PC-9 (cell line): ENCODE results near the gene MESP2. TPM values are rescaled to one million over a fixed set of nuclear protein-coding genes. Genes with fewer than 3 reads are reported as not detected.

ENCODE experiments used
- BruUV-seq: library from RNA; stranded (reverse); fragments of 400-500 nt; replicated peaks from 2 replicates; lab custom pipeline; 2021; lab: Mats Ljungman, UMichigan
- CTCF ChIA-PET: fragments of 300-600 bp; sonication (Branson Sonifier 250); formaldehyde crosslinking; loops from one replicate; lab custom pipeline; 2022; ENCODE audit warnings: antibody characterized with exemption; lab: Charles Lee
- POLR2A ChIA-PET: fragments of 300-600 bp; sonication (Branson Sonifier 250); formaldehyde crosslinking; loops from one replicate; lab custom pipeline; 2022; ENCODE audit warnings: antibody characterized with exemption; ENCODE audit not compliant: unreplicated experiment; lab: Charles Lee
- DNase-seq, 2 experiments: peaks; one replicate each; pipeline versions ENCODE4 v3.0.0 to v3.0.0-alpha.2; 2015 to 2022; ENCODE audit warnings: mixed read lengths in 1 of 2
- H2AFZ ChIP-seq: fragments of 200-600 bp; sonication (generic); 2 replicates; pipeline ENCODE4 v1.8.1; 2017; ENCODE audit warnings: antibody characterized with exemption
- H3F3A ChIP-seq: fragments of 200-600 bp; sonication (generic); 2 replicates; pipeline ENCODE4 v1.8.1; 2017; ENCODE audit warnings: antibody characterized with exemption, mild to moderate bottlenecking, low read depth; ENCODE audit not compliant: insufficient read depth
- H3K27ac ChIP-seq: fragments of 200-600 bp; sonication (generic); 2 replicates; pipeline ENCODE4 v1.6.1; 2016; ENCODE audit warnings: mixed run types
- H3K27me3 ChIP-seq: fragments of 200-600 bp; sonication (generic); 2 replicates; pipeline ENCODE4 v1.6.1; 2016; ENCODE audit warnings: low read depth, mixed run types; ENCODE audit not compliant: insufficient read depth
- H3K36me3 ChIP-seq: fragments of 200-600 bp; sonication (generic); 2 replicates; pipeline ENCODE4 v1.6.1; 2016; ENCODE audit warnings: low read depth, mixed run types
- H3K4me1 ChIP-seq: fragments of 200-600 bp; sonication (generic); replicated peaks from 2 replicates; pipeline ENCODE4 v1.6.1; 2016; ENCODE audit warnings: mixed run types; ENCODE audit not compliant: insufficient read depth
- H3K4me2 ChIP-seq: fragments of 200-600 bp; sonication (generic); 2 replicates; pipeline ENCODE4 v1.6.1; 2017; ENCODE audit warnings: mixed run types
- H3K4me3 ChIP-seq: fragments of 200-600 bp; sonication (generic); 2 replicates; pipeline ENCODE4 v1.6.1; 2016; ENCODE audit warnings: mixed run types
- H3K79me2 ChIP-seq: fragments of 200-600 bp; sonication (generic); 2 replicates; pipeline ENCODE4 v1.6.1; 2017; ENCODE audit warnings: low read depth, mixed run types
- H3K9me2 ChIP-seq: fragments of 200-600 bp; sonication (generic); 2 replicates; pipeline ENCODE4 v1.8.1; 2017; ENCODE audit warnings: mild to moderate bottlenecking; ENCODE audit not compliant: insufficient read depth
- H3K9me3 ChIP-seq: fragments of 200-600 bp; sonication (generic); 2 replicates; pipeline ENCODE4 v1.8.1; 2016; ENCODE audit warnings: low read depth; ENCODE audit not compliant: insufficient read depth
- H4K20me1 ChIP-seq: fragments of 200-600 bp; sonication (generic); 2 replicates; pipeline ENCODE4 v1.8.1; 2017; ENCODE audit not compliant: insufficient read depth
- CTCF ChIP-seq: fragments of 200-600 bp; sonication (generic); conservative IDR thresholded peaks from 2 replicates; pipeline ENCODE4 v1.6.1; 2017; ENCODE audit warnings: mixed run types, antibody characterized with exemption, mild to moderate bottlenecking, moderate library complexity
- EZH2 ChIP-seq: fragments of 200-600 bp; sonication (generic); IDR thresholded peaks from 2 replicates; pipeline ENCODE4 v1.8.0; 2017; ENCODE audit warnings: antibody characterized with exemption, low read depth
- intact Hi-C: fragments of 100-400 bp; cut with micrococcal nuclease; formaldehyde crosslinking; loops from one replicate; pipeline ENCODE4 v1.10.0; 2022; ENCODE audit not compliant: unreplicated experiment
- total RNA-seq: library from RNA; stranded (reverse); gene quantifications from 2 replicates; pipeline ENCODE4 v1.2.3, GENCODE V29; 2021

The MESP2 gene
- total RNA-seq, 1 experiment from 2014 or later = 1.3 TPM

GRCh38 chr15:89825271-89825940, 49.3 kb downstream of the MESP2 start:
- 0 out of 2 replicates have a peak overlapping the region, but pooled peaks have one; percentile 17 for H3K4me2 ChIP-seq
- H3F3A ChIP-seq = peaks cover 65% of the 10 kb centered on the region
- H4K20me1 ChIP-seq = no peaks in the 10 kb centered on the region
- no TSS peak for BruUV-seq
- H3K4me1 ChIP-seq = peaks cover 94% of the 10 kb centered on the region
- no peak overlapping the region for H3K27ac ChIP-seq
- ChIA-PET CTCF (no interaction called here), POLR2A (no interaction called here)
- no peak for DNase-seq
- H3K9me3 ChIP-seq = no peaks in the 10 kb centered on the region
- H2AFZ ChIP-seq = no peak overlapping the region
- 0 out of 2 replicates have a peak, but pooled peaks cover 2% of the 10 kb centered on the region for H3K36me3 ChIP-seq
- intact Hi-C loops = no loop called here
- H3K27me3 ChIP-seq = no peaks in the 10 kb centered on the region
- H3K79me2 ChIP-seq = no peaks in the 10 kb centered on the region; the same call in 1 of the 2 replicates
- no peaks in the 10 kb centered on the region for H3K9me2 ChIP-seq
- TF ChIP-seq EZH2 (no peak), CTCF (no peak)
- H3K4me3 ChIP-seq = no peak overlapping the region

- BruUV-seq = no TSS peak
- Histone ChIP-seq H4K20me1 (no peaks in the 10 kb centered on the region), H3K9me3 (no peaks in the 10 kb centered on the region), H3F3A (peaks cover 53% of the 10 kb centered on the region), H2AFZ (no peak overlapping the region), H3K9me2 (no peaks in the 10 kb centered on the region), H3K27me3 (no peaks in the 10 kb centered on the region), H3K27ac (no peak overlapping the region), H3K79me2 (no peaks in the 10 kb centered on the region; the same call in 1 of the 2 replicates), H3K4me3 (no peak overlapping the region), H3K4me2 (no peak overlapping the region), H3K36me3 (0 out of 2 replicates have a peak, but pooled peaks cover 3% of the 10 kb centered on the region), H3K4me1 (peaks cover 82% of the 10 kb centered on the region)
- intact Hi-C loops = no loop called here
- CTCF ChIA-PET = interaction anchor here (1.6 kb wide), 1 partner anchor 48 kb away, joined by 4 read pairs; no protein-coding TSS in a partner anchor
- no peak for TF ChIP-seq CTCF
- no peak for TF ChIP-seq EZH2
- DNase-seq = no peak
- POLR2A ChIA-PET = interaction anchor here (0.5 kb wide), 1 partner anchor 596 kb away, joined by 5 read pairs; no protein-coding TSS in a partner anchor
Measured at GRCh38 chr15:89826671-89827655, 50.8 kb downstream of the MESP2 start.

- Histone ChIP-seq H3K4me1 (peaks cover 73% of the 10 kb centered on the region), H2AFZ (no peak overlapping the region), H4K20me1 (no peaks in the 10 kb centered on the region), H3K9me2 (no peaks in the 10 kb centered on the region), H3K27ac (peak overlapping the region; percentile 79), H3F3A (peaks cover 47% of the 10 kb centered on the region), H3K4me2 (peak overlapping the region; percentile 62), H3K79me2 (no peaks in the 10 kb centered on the region; the same call in 1 of the 2 replicates), H3K27me3 (no peaks in the 10 kb centered on the region), H3K4me3 (no peak overlapping the region), H3K36me3 (0 out of 2 replicates have a peak, but pooled peaks cover 6% of the 10 kb centered on the region), H3K9me3 (no peaks in the 10 kb centered on the region)
- CTCF ChIA-PET = interaction anchor here (0.6 to 1.6 kb wide), 2 partner anchors 45 to 47 kb away, joined by 4 to 7 read pairs; no protein-coding TSS in a partner anchor
- POLR2A ChIA-PET = interaction anchor here (0.6 to 1.0 kb wide), 4 partner anchors 14 to 338 kb away, joined by 3 to 10 read pairs (median 4); partner anchors contain the start of gene ANPEP
- TF ChIP-seq CTCF = no peak
- TF ChIP-seq EZH2 = no peak
- no peak for DNase-seq
- intact Hi-C loops = loop anchor here (1.0 kb wide), 2 partner anchors 8 to 67 kb away; no protein-coding TSS in a partner anchor
- BruUV-seq = no TSS peak
Measured at GRCh38 chr15:89827829-89828228, 51.7 kb downstream of the MESP2 start.
